Measurements from ENCODE around the gene ATP11A. TPM values are rescaled to one million over a fixed set of nuclear protein-coding genes. Genes with fewer than 3 reads are reported as not detected.

ATP11A gene
- total and polyA plus RNA-seq, 2 donors (not counting 3 experiments of a cell fraction or from before 2014, with no cell fraction given), result 16.5 to 88.1 TPM

GRCh38 chr13:112764864-112765561 is 75.2 kb downstream of the ATP11A start:
- Histone ChIP-seq H3K4me3 (replicated peaks in 1 of 3; ENCODE audit: insufficient read depth in 1 of 3, low read depth in 1 of 3, low read length in 3 of 3) (no peak overlapping the region), H3K9me1 (replicated peaks; ENCODE audit: control insufficient read depth, extremely low read depth, insufficient read depth, low read length) (no peaks in the 10 kb centered on the region), H3K79me2 (ENCODE audit: control insufficient read depth, insufficient read depth, low read length) (no peaks in the 10 kb centered on the region), H3K4me1 (ENCODE audit: control insufficient read depth, extremely low read depth, insufficient read depth, low read length) (peaks cover 11% of the 10 kb centered on the region), H2AFZ (ENCODE audit: low read depth, low read length) (no peak overlapping the region), H3K4me2 (ENCODE audit: insufficient read depth, low read length) (no peak overlapping the region), H3K36me3 (ENCODE audit: control insufficient read depth in 2 of 2, extremely low read depth in 1 of 2, insufficient read depth in 2 of 2, low read length in 2 of 2) (peaks cover 0 to 2% of the 10 kb centered on the region in 2 experiments), H3K27ac (ENCODE audit: insufficient read depth, low read depth, low read length) (no peak overlapping the region), H3K9me3 (replicated peaks; ENCODE audit: control insufficient read depth, insufficient read depth, low read length) (no peaks in the 10 kb centered on the region), H3K27me3 (ENCODE audit: control insufficient read depth in 2 of 2, insufficient read depth in 2 of 2, low read length in 2 of 2) (no peaks in the 10 kb centered on the region), H3K9ac (replicated peaks; ENCODE audit: extremely low read depth, insufficient read depth, low read length) (no peak overlapping the region), H4K20me1 (replicated peaks; ENCODE audit: control insufficient read depth, extremely low read depth, insufficient read depth, low read length) (no peaks in the 10 kb centered on the region)
- no peak for FAIRE-seq
- BruUV-seq (replicated peaks), result no TSS peak
- POLR2A ChIA-PET, result no interaction called here
- dilution Hi-C loops (cut with MboI; ENCODE audit: extremely low pct_ligation_motif_present, low sequenced_read_pairs) (no loop called here), intact Hi-C loops (cut with micrococcal nuclease) (no loop called here)
- DNase-seq (ENCODE audit: low read depth, low spot score), result no peak
- CTCF ChIA-PET, result no interaction called here
- TF ChIP-seq POLR2A (IDR thresholded peaks at IDR 0.05; ENCODE audit: low read depth, low read length) (no peak), FOS (IDR thresholded peaks at IDR 0.05; ENCODE audit: borderline replicate concordance, insufficient read depth, low read length) (no peak), CTCF (IDR thresholded peaks at IDR 0.05; ENCODE audit: extremely low read depth in 1 of 2, insufficient read depth in 1 of 2, low read depth in 1 of 2, low read length in 2 of 2) (no peak), GATA2 (IDR thresholded peaks at IDR 0.05; ENCODE audit: insufficient read depth, insufficient read length, low read depth, low read length) (no peak), MAX (IDR thresholded peaks at IDR 0.05; ENCODE audit: insufficient read depth, insufficient read length) (no peak), JUN (IDR thresholded peaks at IDR 0.05; ENCODE audit: borderline replicate concordance, insufficient read depth, insufficient read length, low read depth) (no peak)

Data from endothelial cell of umbilical vein (primary cell).